CD1c-positive myeloid dendritic cell (primary cell): ENCODE measurements around the gene DLG1.
"Not testable (repeated sequence)": the region's sequence is repeated elsewhere in the genome, so short reads cannot be mapped to it uniquely, and the experiment has no call there.

Experiments
- DNase-seq: peaks from one replicate; pipeline ENCODE4 v3.0.0-alpha.2; 2016; ENCODE audit errors: extremely low spot score

The DLG1 gene

DNA sequence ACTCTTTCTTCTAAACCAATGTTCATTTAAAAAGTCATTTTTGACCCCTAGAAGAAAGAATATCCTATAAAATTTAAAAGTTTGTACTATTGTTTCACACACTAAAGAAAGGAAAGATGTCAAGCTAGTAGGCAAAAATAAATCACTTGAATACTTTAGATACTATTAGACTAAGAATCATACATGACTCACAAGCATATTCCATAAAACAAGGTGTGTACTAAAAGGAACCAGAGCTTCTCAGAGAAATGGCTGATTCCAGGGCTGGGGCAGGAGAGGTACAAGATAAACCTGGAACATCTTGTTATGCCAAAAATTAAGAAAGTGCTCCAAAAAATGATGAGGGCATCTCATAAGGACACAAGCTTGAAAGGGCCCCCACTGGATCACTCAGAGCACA is 8.7 kb downstream of the DLG1 start:
- DNase-seq: no peak

DNA sequence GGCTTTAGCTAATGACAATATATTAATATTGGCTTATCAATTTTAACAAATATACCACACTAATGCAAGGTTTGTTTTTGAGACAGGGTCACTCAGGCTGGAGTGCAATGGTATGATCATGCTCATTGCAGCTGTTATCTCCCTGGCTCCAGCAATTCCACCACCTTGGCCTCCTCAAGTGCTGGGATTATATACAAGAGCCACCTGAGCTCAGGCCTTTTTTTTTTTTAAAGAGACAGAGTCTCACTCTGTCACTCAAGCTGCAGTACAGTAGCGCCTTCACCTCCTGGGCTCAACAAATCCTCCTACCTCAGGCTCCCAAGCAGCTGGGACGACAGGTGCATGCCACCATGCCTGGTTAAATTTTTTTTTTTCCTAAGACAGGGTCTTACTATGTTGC is 11.7 kb downstream of the DLG1 start:
- DNase-seq: no peak

DNA sequence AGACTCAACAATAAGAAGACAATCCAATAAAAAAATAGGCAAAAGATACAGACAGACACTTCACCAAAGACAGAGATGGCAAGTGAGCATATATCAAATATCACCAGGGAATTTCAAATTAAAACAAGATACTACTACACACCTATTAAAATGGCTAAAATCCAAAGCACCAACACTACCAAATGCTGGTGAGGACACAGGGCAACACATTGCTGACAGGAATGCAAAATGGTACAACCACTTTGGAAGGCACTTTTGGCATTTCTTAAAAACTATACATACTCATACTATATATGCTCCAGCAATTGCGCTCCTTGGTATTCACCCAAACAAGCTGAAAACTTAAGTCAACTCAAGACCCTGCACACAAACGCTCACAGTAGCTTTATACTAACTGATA is 12.9 kb downstream of the DLG1 start:
- no peak for DNase-seq

DNA sequence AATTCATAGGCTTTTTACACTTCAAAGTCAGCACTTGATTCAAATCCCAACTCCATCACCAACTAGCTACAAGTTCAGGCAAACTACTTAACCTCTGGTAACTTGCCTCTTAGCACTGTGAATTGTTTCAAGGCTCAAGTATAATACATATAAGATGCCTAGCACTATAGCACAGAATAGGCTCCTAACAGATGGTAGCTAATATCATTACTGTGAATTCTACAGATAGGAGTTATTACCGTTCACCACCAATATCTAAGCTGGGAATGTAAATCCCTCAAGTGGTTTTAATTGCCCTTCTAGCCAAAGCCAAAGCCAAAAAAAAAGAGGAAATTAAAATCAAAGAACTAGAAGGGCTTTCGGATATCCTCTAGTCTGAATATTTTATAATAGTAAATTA is 15.4 kb downstream of the DLG1 start:
- no peak for DNase-seq

DNA sequence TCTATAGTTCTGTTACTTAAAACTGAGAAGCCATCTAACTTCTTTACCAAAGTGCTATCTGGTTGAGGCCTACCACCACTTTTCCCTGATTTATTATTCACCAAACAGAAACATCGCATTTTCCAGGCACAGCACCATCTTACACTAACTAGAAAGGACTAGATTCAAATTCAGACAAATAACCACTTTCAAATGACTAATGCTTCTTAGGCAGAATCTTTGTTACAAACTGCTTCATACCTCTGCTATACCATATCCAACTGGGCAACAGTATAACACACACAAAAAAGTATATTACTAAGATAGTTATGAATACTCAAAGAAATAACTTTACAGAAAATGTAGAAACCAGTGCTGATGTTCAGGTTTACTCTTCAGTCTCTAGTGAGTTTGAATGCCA is 16.6 kb downstream of the DLG1 start:
- DNase-seq: no peak

DNA sequence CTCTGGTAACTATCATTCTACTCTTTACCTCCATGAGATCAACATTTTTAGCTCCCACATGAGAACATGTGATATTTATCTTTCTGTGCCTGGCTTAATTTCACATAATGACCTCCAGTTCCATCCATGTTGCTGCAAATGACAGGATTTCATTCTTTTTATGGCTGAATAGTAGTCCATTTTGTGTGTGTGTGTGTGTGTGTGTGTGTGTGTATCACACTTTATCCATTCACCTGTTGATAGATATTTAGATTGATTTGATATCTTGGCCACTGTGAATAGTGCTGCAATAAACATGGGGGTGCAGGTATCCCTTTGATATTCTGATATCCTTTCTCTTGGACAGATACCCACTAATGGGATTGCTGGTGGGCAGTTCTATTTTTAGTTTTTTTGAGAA is 18.3 kb downstream of the DLG1 start:
- DNase-seq: no peak

DNA sequence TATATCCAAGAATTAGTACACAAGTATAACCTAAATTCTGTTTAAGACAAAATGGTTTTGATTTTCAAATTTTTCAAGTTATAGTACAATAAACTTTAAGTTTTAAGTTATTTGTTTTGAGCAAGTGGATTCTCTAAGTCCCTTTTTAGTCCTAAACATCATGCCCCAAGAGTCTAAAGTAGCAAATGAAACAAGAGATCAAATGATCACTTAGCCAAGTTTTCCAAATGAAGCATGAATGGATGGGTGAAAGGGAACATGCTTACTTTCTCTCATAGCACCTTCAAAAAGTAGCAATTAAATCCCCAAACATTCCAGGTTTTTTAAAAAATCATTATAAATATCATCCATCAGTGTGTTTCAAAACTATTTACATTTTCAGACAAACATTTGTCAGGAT is 19.5 kb downstream of the DLG1 start:
- DNase-seq: no peak

DNA sequence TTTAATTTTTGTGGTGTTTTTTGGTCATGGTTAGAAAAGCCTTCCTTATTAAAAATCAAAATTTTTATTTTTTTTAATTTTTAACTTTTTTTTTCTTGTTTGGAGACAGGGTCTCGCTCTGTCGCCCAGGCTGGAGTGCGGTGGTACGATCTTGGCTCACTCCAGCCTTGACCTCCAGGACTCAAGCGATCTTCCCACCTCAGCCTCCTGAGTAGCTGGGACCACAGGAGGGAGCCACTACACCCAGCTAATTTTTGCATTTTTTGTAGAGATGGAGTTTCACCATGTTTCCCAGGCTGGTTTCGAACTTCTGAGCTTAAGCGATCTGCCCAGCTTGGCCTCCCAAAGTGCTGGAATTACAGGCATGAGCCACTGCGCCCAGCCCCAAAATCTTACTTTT is 21.6 kb downstream of the DLG1 start:
- DNase-seq: not testable (repeated sequence)

DNA sequence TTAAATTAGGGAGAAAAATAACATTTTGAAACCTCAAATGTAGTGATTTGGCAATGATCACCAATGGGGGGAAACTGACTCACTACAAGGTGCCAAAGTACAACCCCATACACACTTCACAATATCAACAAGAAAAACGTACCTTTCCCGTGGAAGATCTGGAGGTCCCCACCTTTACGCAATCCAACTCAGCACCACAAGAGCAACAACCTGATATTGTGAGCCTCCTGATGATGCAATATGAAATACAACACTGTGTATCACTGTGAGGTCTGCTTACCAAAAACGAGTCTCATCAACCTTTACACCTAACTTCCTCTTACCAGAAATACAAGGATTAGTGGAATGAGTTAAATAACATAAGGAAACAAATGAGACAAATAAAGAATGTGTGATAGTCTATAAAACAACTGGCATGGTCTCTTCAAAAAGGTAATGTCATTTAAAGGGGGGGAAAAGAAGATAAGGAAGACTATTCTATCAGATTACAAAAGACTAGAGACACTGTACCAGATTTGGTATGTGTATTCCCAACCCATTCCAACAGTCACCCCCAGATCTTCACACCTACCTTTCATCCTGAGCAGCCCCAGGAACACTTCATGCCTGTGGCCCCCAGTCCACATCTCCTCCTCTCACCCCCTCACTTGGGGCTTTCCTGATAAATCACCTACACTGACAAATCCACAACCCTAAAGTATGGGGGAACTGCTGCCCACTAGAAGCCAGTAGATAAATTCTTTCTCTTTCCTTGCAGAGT is 27.7 kb downstream of the DLG1 start:
- DNase-seq: no peak

DNA sequence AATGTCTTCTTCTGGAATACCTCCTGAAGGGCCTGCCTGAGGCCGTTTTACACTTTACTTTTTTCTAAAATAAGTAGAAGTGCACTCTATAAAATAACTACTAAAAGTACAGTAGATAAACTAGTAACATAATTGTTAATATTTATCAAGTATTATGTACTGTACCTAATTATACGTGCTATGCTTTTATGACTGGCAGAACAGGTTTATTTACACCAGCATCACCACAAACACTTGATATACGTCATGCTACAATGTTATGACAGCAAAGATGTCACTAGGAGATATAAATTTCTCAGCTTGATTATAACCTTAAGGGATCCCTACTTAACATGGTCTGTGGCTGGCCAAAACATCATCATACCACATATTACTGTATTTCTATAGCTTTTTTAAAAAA is 29.4 kb downstream of the DLG1 start:
- DNase-seq: no peak

DNA sequence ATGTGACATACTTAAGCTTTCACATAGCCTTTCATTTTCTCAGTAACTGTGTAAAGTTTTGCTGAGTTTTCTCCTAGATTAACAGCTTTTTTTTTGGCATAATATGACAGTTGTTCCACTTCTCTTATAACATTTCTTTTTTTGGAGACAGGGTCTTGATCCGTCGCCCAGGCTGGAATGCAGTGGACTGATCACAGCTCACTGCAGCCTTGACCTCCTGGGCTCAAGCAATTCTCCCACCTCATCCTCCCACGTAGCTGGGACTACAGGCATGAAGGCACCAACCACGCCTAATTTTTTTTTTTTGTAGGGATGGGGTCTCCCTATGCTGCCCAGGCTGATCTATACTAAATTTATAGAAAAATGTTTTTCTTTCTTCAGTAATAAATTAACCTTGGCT is 30.1 kb downstream of the DLG1 start:
- no peak for DNase-seq

DNA sequence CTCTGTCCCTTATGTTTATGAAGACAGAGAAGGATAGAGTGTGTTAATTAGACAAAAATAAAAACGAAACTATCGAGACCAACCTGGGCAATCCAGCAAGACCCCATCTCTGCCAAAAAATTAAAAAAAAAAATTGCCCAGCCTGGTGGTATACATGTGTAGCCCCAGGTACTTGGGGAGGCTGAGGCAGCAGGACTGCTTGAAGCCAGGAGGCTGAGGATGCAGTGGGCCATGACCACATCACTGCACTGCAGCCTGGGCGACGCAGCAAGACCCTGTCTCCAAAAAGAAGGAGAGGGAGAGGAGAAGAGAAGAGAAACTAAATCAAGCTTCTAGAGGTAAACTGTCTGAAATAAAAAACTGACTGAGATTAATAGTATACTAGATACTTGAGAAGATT is 32.1 kb downstream of the DLG1 start:
- DNase-seq: no peak

DNA sequence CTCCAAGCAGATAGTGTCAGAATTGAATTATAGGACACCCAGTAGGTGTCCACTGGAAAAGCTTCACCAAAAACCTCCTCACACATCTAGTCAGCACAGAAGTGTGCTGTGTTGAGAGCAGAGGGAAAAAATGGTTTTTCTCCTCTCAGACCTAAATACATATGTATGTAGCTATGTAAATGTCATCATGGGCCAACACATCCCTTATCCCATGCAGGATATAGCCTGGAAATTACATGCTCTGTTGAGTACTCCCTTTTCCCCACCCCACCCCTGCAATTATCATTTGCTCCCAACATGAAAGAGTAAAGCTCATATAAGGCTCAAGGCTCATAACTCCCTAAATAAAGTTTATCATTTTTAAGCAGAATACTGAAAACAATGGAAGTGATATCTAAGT is 35.7 kb downstream of the DLG1 start:
- no peak for DNase-seq

DNA sequence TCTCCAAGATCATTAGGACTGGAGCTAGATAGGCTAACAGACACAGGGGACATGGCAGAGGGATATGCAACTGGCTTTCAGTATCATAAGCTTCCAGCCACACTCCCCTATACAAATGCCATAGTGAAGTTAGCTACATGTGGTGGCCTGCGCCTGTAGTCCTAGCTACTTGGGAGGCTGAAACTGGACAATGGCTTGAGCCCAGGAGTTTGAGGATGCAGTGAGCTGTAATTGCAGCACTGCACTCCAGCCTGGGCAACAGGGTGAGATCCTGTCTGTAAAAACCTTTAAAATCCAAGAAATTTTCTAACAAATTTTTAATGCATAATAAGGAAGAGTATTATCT is 37.3 kb downstream of the DLG1 start:
- no peak for DNase-seq

DNA sequence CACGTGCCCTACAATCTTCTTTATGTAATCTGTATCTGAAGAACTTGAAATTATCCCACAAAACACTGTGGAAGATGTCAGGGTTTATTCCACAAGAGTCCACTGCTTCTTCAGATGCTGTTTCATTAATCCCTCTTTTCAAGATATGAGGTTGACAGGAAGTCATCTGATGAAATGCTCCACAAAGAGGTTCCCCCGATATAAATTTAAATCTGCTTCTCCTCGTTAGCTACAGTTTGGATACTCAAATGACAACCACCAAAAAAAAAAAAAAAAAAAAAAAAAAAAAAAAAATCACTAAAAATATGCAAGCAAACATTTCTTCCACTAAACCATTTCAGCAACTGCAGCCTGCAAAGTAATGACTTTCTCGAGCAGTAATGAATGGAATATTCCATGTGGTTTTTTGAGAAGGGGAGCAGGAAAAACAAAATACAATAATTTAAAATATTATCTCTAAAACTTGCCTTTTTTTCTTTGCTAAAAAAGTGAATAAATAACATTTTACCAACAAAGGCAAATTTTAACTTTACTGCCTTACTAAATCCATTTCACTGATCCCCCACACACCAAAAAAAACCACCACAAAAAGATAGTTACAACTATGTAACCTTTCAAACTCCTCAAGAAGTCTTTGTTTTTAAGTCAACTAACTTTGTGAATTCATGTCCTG is 37.8 kb downstream of the DLG1 start:
- DNase-seq: no peak

DNA sequence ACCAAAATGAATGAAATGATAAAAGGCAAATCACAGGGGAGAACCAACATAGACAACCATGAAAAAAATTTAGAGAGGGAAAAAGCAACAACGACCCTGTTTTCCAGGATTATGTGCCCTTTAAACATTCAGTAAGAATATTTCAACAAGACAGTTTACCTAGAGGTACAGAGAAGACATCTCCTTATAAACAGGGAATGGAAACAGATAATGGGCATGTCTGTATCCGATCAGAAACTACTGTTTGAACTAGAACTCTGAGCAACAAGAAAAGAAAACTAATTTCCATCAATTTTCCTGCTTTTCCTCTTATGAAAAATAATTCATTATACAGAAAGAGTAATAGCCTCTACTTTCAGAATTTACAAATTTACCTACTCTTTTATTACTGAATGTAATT is 39.3 kb downstream of the DLG1 start:
- no peak for DNase-seq

DNA sequence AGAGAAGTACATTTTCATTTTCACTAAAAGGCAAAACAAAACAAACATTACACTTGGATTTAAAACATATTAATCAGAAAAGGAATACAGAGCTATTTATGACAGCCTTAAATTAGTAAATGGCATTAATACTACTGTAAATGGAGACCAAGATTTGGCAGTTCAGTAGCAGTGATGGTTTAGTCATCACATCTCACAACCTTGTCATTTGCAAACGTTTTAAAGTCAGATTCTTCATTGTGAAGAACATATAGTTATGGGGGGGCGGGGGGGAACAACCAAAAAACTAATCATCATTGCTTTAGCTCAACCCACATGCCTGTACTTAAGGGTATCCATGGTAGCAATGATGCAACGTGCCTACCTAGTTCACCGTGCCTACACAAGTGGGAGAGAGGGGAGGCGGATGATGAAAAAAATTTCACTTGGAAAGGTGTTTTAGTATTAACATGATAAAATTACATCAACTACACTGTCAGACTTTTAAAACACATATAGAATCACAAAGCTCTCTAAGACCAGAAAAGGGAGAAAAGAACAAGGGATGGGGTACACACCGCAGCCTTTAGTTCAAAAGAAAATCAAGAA is 40.1 kb downstream of the DLG1 start:
- DNase-seq: no peak

DNA sequence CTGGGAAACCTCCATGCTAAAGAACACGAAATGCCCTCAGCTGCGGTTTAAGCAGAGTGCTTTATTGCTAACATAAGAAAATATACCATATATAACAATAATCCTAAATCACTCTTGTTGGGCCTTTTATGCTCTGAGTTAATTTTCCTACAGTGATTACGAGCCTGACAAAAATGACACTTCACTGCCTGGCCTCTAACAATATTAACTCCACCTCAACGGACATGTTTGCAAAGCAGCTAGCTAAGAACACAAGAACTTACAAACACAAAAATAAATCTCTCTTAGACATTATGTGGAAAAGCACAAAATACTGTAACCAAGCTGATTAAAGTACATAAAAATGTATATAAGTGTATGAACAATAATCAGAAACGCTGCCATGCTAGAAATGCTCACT is 40.7 kb downstream of the DLG1 start:
- DNase-seq: no peak

DNA sequence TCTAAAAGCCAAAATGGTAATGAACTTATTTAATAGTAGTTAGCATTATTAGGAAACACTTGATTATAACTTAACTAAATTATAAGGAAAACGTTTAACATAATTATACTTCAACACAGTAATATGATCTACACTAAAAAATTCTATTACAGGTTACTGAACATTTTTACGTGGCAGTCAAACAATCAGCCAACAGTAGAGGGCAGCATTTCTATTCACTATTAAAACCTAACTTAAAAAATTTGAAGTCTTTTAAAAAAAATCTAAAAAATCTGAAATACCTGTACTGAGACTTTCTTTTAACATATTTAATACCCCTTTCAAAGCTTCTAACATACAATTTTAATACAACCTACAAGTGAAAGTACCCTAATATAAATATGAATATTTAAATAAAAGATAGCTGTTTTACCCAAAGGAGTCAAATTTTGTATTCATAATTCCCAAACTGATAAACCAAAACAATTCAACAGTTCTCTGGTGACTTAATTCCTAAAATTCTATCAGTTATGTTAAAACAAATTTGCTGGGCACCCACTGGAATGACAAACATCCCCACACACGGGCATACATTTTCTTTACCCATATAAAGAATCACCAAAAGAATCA is 41.5 kb downstream of the DLG1 start:
- DNase-seq: peak; percentile 60

DNA sequence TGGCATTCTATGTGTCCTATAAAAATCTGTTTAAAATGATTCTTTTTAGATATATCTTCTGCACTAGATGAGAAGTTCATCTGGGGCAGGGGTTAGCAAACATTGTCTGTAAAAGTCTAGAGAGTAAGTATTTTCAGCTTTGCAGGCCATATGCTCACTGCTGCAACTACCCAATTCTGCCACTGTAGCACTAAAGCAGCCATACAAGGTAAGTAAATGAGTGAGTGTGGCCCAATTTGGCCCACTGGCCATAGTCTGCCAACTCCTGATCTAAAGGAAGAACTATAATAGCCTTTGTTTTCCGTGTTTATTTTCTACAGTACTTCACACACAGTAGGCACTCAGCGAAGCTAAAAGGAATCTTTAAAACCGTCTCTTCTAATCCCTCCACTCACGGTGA is 42.3 kb downstream of the DLG1 start:
- no peak for DNase-seq

DNA sequence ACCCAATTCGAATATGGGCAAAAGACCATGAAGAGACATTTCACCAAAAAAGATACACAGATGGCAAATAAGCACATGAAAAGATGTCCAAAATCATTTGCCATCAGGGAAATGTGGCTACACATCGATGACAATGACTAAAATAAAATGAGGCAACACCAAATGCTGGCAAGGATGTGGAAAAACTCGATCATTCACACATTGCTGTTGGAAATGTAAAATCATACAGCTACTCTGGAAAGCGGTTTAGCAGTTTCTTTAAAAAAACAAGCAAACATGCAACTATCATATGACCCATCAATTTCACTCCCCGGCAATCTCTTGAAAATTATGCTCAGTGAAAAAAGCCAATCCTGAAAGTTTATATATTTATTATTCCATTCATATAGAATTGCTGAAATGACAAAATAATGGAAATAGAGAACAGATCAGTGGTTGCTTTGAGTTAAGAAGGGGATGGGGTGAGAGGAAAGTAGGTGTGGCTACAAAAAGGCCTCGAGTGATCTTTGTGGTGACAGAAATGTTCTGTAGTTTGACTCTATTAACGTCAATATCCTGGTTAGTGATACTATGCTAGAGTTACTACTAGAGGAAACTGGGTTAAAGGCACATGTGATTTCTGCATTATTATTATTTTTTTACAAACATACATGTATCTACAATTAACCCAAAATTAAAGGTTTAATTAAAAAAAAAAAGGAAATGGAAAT is 45.0 kb downstream of the DLG1 start:
- no peak for DNase-seq

DNA sequence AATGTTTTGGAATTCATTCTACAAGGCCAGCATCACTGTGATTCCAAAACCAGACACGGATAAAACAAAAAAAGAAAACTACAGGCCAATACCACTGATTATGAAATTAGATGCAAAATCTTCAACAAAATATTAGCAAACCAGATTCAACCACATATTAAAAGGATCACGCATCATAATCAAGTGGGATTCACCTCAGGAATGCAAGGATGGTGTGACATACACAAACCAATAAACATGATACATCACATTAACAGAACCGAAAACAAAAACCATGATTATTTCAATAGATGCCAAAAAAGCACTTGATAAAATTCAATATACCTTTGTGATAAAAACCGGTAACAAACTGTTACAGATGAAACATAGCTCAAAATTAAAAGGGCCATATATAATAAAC is 48.9 kb downstream of the DLG1 start:
- no peak for DNase-seq

DNA sequence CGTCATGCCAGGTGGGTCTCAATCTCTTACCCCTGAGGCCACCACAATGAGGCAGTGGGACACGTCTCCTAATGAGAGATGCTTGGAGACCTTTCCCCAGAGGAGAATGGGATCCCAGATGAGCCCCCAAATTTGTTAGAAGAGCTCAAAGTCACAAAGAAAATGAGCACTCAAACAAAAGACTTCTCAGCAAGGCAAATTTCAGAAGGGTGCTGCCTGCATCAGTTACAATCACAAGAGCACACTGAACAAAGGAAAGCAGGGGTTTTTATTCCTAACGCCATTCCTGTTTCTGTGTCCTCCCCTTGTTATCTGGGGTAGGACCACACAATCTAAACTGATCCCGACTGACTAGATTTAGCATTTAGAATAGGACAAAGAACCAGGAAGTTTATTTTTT is 50.1 kb downstream of the DLG1 start:
- DNase-seq: no peak
